HG02623 (cell line): ENCODE results near the gene RGS3.

Source experiments
- ATAC-seq: cut with Tn5 transposase; IDR thresholded peaks from one replicate; pipeline ENCODE4 v1.9.1; 2021; ENCODE audit warnings: moderate library complexity; ENCODE audit not compliant: unreplicated experiment

The RGS3 gene

DNA sequence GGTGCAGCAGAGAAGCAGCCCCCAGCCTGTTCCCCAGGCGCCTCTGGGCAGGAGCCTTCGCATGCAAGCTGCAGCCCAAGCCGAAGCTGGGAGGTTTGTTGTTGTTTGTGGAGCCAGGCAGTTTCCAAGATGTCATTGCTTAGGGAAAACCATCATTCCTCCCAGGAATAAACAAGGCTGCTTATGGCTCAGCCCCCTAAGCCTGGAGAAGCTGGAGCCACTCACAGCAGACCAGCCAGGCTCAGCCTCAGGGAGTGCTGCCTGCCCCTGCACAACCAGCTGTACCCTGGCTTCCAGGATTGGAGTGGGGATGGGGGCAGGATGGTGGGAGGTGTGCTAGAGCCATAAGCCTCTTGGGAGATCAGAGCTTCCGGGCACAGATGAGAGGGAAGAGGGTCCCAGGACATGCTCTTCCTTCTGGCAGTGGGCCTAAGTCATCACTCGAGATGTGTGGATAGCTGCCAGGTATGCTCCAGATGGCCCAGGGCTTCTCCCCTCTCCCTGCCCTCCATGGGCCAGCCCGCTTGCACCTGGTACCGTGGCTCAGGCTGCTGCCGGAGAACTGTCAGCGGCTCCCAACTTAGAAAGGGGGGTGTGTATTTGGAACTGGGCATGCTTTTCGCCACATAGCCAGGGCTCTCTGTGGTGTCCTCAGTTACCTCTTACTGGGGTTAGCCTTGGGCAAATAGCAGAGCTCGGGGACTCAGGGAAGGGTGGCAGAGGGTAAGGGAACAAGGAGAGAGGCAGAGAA is 105.2 kb downstream of the RGS3 start:
- no peak for ATAC-seq

DNA sequence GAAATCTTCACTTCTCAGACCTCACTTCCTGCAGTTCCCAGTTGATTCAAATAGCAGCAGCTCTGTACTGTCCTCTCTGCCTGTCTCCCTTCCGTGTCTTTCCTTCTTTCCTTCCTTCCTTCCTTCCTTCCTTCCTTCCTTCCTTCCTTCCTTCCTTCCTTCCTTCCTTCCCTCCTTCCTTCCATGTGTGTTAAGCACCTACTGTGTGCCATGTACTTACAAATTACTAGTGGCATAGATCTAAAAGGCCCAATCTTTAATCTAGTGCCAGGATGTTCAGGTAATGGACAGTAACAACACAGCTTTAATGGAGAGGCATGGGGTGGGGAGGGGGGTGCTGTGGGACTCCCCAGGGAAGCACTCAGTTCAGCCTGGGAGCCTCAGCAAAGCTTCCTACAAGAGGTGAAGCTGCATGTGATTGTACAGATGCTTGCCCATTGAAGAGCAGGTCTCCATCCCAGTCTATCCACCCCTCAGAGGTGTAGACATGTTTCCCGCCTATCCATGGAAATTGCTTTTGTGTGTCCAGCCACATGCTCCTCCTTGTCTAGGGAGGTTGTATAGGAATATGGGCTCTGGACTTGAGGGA is 106.0 kb downstream of the RGS3 start:
- ATAC-seq, result no peak

DNA sequence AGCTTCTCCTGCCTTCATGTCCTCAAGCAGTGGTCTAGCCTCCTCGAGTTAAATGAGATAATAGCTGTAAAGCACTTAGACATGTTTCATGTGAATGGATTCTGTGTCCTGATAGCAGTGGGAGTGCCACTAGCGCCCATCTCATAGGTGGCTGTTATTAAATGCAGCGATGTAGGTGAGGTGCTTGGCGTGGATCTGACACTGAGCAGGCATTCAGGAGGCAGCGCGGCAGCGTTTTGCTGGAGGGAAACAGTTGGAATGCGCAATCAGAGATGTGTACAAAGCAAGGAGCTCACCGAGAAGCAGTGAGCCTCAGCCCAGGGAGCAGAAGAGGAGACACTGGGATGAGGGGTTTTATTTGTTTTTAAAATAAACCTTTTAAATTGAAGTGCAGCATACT is 106.6 kb downstream of the RGS3 start:
- ATAC-seq, result no peak

DNA sequence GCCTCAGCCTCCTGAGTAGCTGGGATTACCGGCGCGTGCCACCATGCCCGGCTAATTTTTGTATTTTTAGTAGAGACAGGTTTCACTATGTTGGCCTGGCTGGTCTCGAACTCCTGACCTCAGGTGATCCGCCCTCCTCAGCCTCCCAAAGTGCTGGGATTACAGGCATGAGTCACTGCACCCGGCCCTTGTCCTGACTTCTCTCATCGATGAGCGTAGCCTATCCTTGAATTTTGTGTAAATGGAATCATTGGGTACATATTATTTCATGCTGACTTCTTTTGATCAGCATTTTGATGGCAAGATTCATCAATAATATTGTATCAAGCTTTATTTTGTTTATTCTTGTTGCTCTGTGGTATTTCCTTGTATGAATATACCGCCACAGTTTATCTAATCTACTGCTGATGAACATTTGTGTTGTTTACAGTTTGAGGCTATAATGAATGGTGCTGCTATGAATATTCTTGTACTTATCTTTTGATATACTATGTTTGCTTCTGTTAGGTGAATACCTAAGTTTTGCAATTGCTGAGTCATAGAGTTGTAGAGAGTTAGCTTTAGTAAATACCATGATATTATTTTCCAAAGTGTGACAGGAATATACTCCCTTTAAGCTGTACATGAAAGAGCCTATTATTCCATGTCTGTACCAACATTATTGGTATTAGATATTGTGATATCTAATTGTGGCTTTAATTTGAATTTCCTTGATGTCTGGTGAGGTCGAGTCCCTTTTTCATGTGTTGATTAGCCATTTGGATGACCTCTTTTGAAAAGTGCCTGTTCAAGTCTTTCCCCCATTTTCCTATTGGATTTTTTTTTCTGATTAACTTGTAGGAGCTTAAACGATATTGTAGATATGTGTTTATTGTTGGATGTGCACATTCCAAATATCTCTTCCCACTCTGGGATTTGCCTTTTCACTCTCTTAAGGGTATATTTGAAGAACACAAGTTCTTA is 107.5 kb downstream of the RGS3 start:
- ATAC-seq, result no peak

- no peak for ATAC-seq
Observed at GRCh38 chr9:113572076-113572861, 108.7 kb downstream of the RGS3 start.

- ATAC-seq, result no peak
Observed at GRCh38 chr9:113573046-113573958, 109.8 kb downstream of the RGS3 start.

DNA sequence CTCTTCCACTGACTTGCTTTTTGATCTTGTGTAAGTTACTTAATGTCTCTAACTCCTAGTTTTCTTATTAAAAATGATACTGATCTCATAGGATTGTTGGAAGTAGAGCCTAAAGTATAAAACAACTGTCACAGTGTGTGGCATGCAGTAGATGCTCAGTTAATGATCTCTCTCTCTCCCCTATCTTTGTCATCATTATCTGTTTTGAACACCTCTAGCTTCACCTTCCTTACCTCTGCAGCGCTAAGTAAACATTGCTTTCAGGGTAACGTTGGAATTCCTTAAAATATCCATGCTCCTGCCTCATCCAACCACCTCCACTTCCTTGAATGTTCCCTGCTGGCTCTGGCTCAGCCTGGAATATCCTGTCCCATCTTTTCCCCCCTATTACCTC is 110.4 kb downstream of the RGS3 start:
- no peak for ATAC-seq

GRCh38 chr9:113574441-113575262 is 111.1 kb downstream of the RGS3 start:
- no peak for ATAC-seq

DNA sequence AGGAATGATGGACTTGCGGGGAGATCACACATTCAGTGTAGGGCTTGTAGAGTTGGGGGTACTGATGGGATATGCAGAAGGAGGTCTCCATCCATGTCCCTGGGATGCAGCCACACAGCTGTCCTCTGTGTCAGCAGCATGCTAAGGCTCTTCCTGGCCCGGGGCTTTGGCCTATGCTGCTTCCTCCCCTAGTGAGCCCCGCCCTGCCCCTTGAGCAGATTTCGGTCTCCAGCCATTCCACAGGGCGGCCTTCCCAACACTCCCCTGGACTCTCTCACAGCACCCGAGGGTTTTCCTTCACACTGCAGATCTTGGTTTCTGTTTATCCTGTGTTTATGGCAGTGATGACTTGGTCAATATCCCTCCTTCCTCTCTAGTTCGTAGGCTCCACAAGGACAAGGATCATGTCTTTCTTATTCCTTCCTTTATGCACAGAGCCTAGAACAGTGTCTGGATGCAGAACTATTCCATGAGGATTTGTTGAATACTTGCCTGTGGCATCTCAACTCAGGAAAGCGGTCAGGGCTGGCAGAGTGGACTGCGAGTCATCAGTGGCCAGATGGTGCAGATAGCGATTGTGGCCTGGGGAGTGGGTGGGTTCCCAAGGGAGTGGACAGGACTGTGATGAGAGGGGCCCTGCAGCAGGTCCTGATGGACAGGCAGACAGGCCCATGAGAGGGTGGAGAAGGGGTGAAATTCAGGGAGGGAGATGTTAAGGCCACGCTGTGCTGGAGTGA is 114.2 kb downstream of the RGS3 start:
- no peak for ATAC-seq

DNA sequence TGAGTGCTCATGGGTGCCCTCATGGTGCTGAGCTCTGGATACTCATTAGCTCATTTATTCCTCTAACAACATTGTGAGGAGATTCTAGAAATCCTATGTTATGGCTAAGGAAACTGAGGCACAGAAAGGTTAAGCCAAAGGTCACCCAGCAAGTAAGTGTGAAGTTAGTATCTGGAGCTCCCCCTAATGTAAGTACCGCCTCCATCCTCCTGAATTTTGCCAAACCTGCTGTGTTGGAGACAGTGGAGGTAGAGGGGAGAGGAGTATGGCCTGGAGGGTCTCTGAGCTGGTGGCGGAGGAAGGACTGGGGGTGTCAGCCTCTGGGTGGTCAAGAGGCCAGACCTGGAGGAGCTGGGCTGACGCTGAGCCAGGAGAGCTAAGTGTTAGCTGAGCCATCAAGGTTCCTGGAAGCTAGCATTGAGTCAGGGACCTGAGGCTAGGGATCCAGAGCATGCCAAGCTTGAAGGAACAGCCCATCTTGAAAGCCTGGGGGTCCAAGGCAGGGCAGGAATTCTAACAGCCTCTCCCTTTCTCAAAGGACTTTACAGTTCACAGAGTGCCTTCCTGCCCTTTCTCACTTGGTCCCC is 114.8 kb downstream of the RGS3 start:
- ATAC-seq, result no peak

DNA sequence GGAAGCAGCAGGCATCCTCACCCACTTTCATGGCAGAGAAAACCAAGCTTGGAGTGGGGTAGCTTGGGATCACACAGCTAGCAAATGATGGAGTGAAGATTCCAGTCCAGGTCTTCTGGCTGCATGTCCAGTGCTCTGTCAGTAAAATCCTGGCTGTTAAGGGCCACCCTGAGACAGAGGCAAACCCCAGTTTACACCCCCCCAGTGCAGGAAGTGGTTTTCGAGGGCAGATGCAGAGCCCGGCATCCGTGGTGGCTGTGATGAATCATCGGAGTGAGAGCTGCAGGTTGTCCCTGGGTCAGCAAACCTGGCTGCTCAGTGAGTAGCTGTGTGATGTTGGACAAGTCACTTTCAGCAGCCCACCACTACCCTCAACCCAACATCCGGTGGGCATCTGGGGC is 115.4 kb downstream of the RGS3 start:
- peak; percentile 43 for ATAC-seq

GRCh38 chr9:113579283-113580040 is 115.9 kb downstream of the RGS3 start:
- ATAC-seq, result no peak

GRCh38 chr9:113580041-113580953 is 116.8 kb downstream of the RGS3 start:
- ATAC-seq, result no peak

DNA sequence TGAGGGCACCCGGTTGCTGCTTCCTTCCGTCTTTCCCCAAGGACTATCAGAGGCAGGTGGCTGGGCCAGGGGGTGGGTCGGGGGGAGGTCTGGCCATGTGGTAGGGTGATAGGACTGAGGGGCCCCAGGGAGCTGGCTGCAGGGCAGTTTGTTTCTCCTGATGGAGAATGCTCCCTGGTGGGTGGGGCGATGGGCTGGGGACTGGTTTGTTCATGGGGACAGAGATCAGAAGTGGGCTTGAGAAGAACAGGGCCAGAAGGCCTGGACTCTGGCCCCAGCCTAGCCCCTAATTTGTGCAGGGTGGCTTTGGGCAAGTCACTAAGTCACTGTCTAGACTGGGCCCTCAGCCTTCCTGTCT is 117.4 kb downstream of the RGS3 start:
- ATAC-seq, result no peak

DNA sequence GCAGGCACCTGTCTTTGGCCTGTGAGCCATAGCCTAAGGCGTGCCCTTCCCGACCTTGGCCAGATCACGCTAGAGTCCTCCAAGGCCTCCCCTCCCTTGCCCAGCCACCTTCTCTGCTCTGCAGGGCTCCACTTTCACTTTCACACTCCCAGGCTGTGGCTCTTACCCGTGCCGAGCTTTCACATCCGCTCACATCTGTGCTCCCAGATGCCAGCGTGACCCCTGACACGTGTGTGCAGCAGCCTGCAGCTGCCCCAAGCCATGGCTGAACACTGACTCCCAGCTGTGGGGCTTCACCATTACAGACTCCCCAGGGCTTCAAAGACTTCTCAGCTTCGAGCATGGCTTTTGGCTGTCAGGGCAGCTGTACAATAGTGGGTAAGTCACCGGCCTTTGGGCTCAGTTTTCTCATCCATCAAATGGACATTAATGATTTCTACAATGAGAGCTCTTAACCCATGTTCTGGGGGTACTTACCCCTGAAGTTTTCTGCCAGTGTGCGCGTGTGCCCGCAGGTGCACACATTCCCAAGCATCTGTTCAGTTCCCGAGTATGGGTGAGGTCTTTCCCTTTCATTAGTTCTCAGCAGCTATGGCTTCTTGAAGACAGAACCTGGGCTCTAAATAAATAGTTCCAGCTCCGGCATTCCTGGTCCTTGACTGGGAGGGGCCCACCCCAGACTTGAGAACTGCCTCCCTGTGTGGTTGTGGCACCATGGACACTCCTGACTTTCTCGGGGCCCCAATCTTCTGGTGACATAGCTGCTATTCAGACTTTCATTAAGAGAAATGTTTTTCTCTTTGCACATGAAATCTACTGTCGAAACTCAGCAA is 118.6 kb downstream of the RGS3 start:
- ATAC-seq, result peak; percentile 86
